ENCODE measurements around the gene TNFAIP8. TPM values are rescaled to one million over a fixed set of nuclear protein-coding genes. Genes with fewer than 3 reads are reported as not detected.
A peak's percentile ranks its signal among the peaks of the same experiment; 100 is the strongest.

The TNFAIP8 gene
- total RNA-seq, 2 experiments from 2014 or later, result 106 to 114 TPM

- ChIA-PET POLR2A (interaction anchor here (0.9 to 3.1 kb wide), 11 partner anchors 7 to 100 kb away, joined by 3 to 21 read pairs (median 5); partner anchors contain the start of gene TNFAIP8), CTCF (interaction anchor here (0.8 to 2.0 kb wide), 5 partner anchors 11 to 34 kb away, joined by 3 to 7 read pairs (median 3); partner anchors contain the start of gene TNFAIP8)
- peaks cover 0 to 6% of the 10 kb centered on the region in 2 experiments for H3K9me3 ChIP-seq (ENCODE audit: control insufficient read depth in 1 of 2, insufficient read depth in 1 of 2, low read length in 2 of 2)
- H3K4me1 ChIP-seq (ENCODE audit: insufficient read depth, low read length), result peaks cover 61% of the 10 kb centered on the region
- TF ChIP-seq CTCF (IDR thresholded peaks at IDR 0.05), result no peak
- H3K4me1 Mint-ChIP-seq (ENCODE audit: low read depth), result peaks cover 84% of the 10 kb centered on the region
- DNase-seq, result peak in 3 of 14 experiments; percentile 58 to 71 (median 64)
- intact Hi-C loops (cut with DNase I, micrococcal nuclease), result loop anchor here (2.0 to 5.0 kb wide), 4 partner anchors 13 to 35 kb away; no protein-coding TSS in a partner anchor
- peak overlapping the region; percentile 52 for H3K4me3 Mint-ChIP-seq
- peak; percentile 62 for ATAC-seq (ENCODE audit: poor library complexity)
- H3K27me3 Mint-ChIP-seq, result no peaks in the 10 kb centered on the region
- peak overlapping the region; percentile 83 for H3K27ac Mint-ChIP-seq
- no peaks in the 10 kb centered on the region for H3K27me3 ChIP-seq (ENCODE audit: control insufficient read depth in 1 of 2, insufficient read depth in 2 of 2, low read length in 2 of 2)
- H3K4me3 ChIP-seq (ENCODE audit: low read length), result no peak overlapping the region
- H3K36me3 ChIP-seq (ENCODE audit: insufficient read depth, low read length), result peaks cover 22% of the 10 kb centered on the region
- H3K9me3 Mint-ChIP-seq, result no peaks in the 10 kb centered on the region
- H3K36me3 Mint-ChIP-seq (ENCODE audit: low read depth), result peaks cover 70% of the 10 kb centered on the region
- peak overlapping the region; percentile 43 to 47 for H3K27ac ChIP-seq (ENCODE audit: low read depth in 1 of 2, low read length in 2 of 2)
Observed at GRCh38 chr5:119367502-119368237, 11.9 kb downstream of the TNFAIP8 start.

DNA sequence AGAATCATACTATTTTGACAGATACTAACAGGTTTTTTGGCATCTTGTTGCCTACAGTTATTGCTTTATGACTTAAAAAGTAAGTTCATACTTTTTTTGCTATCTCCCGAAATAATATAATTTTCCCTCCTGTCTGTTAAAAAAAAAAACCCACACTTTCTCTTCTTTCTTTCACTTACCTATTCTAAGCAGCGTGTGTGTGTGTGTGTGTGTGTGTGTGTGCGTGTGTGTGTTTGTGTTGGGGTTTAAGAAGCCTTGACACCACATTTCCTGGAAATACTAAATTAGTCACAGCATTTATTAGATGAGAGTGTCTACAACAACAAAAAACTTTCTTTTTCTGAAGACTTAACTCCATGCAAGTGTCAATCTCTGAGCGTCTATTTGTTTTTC is 12.4 kb downstream of the TNFAIP8 start:
- intact Hi-C loops (cut with DNase I, micrococcal nuclease), result loop anchor here (2.0 to 5.0 kb wide), 4 partner anchors 13 to 36 kb away; no protein-coding TSS in a partner anchor
- peaks cover 25% of the 10 kb centered on the region for H3K36me3 ChIP-seq (ENCODE audit: insufficient read depth, low read length)
- no peaks in the 10 kb centered on the region for H3K27me3 ChIP-seq (ENCODE audit: control insufficient read depth in 1 of 2, insufficient read depth in 2 of 2, low read length in 2 of 2)
- ChIA-PET POLR2A (interaction anchor here (0.9 to 2.1 kb wide), 8 partner anchors 9 to 100 kb away, joined by 3 to 8 read pairs (median 4); no protein-coding TSS in a partner anchor), CTCF (interaction anchor here (0.8 to 2.0 kb wide), 2 partner anchors 11 to 27 kb away, joined by 3 to 7 read pairs; no protein-coding TSS in a partner anchor)
- H3K4me3 ChIP-seq (ENCODE audit: low read length), result no peak overlapping the region
- H3K27ac Mint-ChIP-seq, result peak overlapping the region; percentile 83
- peaks cover 55% of the 10 kb centered on the region for H3K4me1 ChIP-seq (ENCODE audit: insufficient read depth, low read length)
- no peaks in the 10 kb centered on the region for H3K27me3 Mint-ChIP-seq
- H3K36me3 Mint-ChIP-seq (ENCODE audit: low read depth), result peaks cover 70% of the 10 kb centered on the region
- peak overlapping the region; percentile 43 to 47 for H3K27ac ChIP-seq (ENCODE audit: low read depth in 1 of 2, low read length in 2 of 2)
- H3K4me1 Mint-ChIP-seq (ENCODE audit: low read depth), result peaks cover 83% of the 10 kb centered on the region
- peak; percentile 55 for ATAC-seq (ENCODE audit: poor library complexity)
- H3K9me3 Mint-ChIP-seq, result no peaks in the 10 kb centered on the region
- peaks cover 0 to 6% of the 10 kb centered on the region in 2 experiments for H3K9me3 ChIP-seq (ENCODE audit: control insufficient read depth in 1 of 2, insufficient read depth in 1 of 2, low read length in 2 of 2)
- H3K4me3 Mint-ChIP-seq, result peak overlapping the region; percentile 52
- TF ChIP-seq CTCF (IDR thresholded peaks at IDR 0.05), result no peak
- peak in 13 of 14 experiments; percentile 28 to 83 (median 45) for DNase-seq

DNA sequence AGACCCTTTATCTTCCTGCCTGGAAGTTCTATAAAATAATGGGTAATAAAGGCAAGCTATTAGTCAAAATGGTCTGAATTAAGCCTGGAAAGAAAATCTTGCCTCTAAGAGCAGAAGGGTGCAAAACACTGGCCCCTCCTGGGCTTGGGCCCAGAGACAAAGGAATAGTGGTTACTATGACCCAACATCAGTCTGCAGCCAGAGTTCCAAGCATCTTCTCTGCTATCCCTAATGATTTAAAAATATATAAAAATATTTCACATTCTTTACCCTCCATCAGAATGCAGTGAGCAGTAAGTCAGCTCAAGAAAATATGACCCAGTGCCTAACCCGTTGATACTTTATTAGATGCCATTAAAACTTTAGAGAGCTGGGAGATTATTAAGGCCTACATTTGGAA is 14.7 kb downstream of the TNFAIP8 start:
- Histone ChIP-seq H3K4me3 (ENCODE audit: low read length) (no peak overlapping the region), H3K27me3 (ENCODE audit: control insufficient read depth in 1 of 2, insufficient read depth in 2 of 2, low read length in 2 of 2) (no peaks in the 10 kb centered on the region), H3K36me3 (ENCODE audit: insufficient read depth, low read length) (peaks cover 32% of the 10 kb centered on the region), H3K27ac (ENCODE audit: low read depth in 1 of 2, low read length in 2 of 2) (no peak overlapping the region), H3K9me3 (ENCODE audit: control insufficient read depth in 1 of 2, insufficient read depth in 1 of 2, low read length in 2 of 2) (peaks cover 0 to 6% of the 10 kb centered on the region in 2 experiments), H3K4me1 (ENCODE audit: insufficient read depth, low read length) (peaks cover 38% of the 10 kb centered on the region)
- H3K36me3 Mint-ChIP-seq (ENCODE audit: low read depth), result peaks cover 69% of the 10 kb centered on the region
- CTCF ChIA-PET, result interaction anchor here (0.7 to 1.8 kb wide), 5 partner anchors 9 to 382 kb away, joined by 3 to 6 read pairs (median 3); partner anchors contain the start of gene DTWD2
- no peak for DNase-seq
- intact Hi-C loops (cut with DNase I, micrococcal nuclease), result no loop called here
- peak overlapping the region; percentile 83 for H3K27ac Mint-ChIP-seq
- TF ChIP-seq CTCF (IDR thresholded peaks at IDR 0.05), result no peak
- H3K4me3 Mint-ChIP-seq, result no peak overlapping the region
- H3K4me1 Mint-ChIP-seq (ENCODE audit: low read depth), result peaks cover 81% of the 10 kb centered on the region
- no peak for ATAC-seq (ENCODE audit: poor library complexity)
- POLR2A ChIA-PET, result interaction anchor here (1.0 to 1.5 kb wide), 7 partner anchors 8 to 300 kb away, joined by 3 to 5 read pairs (median 5); partner anchors contain the start of genes DMXL1 and TNFAIP8
- H3K9me3 Mint-ChIP-seq, result no peaks in the 10 kb centered on the region
- no peaks in the 10 kb centered on the region for H3K27me3 Mint-ChIP-seq

All from CD4-positive, alpha-beta T cell (primary cell).